Neural progenitor cell (in vitro differentiated cells): Measurements from ENCODE around the gene MYBL2. TPM values are rescaled to one million over a fixed set of nuclear protein-coding genes. Genes with fewer than 3 reads are reported as not detected.

Experiments
- DNase-seq: peaks from one replicate; pipeline ENCODE4 v3.0.0-alpha.2; 2016; ENCODE audit warnings: low spot score
- H2AFZ ChIP-seq: fragments of 200-600 bp; sonication (generic); replicated peaks from 2 replicates; pipeline ENCODE4 v1.6.1; 2016; ENCODE audit warnings: antibody characterized with exemption
- H3F3A ChIP-seq: fragments of 200-600 bp; sonication (generic); 2 replicates; pipeline ENCODE4 v1.6.1; 2016; ENCODE audit warnings: antibody characterized with exemption, low read depth
- H3K27ac ChIP-seq: fragments of 200-600 bp; sonication (generic); 2 replicates; pipeline ENCODE4 v1.5.1; 2016; ENCODE audit warnings: mild to moderate bottlenecking
- H3K27me3 ChIP-seq: fragments of 200-600 bp; sonication (generic); 2 replicates; pipeline ENCODE4 v1.6.1; 2016; ENCODE audit warnings: mild to moderate bottlenecking, moderate library complexity
- H3K36me3 ChIP-seq: fragments of 200-600 bp; sonication (generic); 2 replicates; pipeline ENCODE4 v1.5.1; 2016
- H3K4me1 ChIP-seq: fragments of 200-600 bp; sonication (generic); 2 replicates; pipeline ENCODE4 v1.6.1; 2016; ENCODE audit warnings: mixed run types
- H3K4me2 ChIP-seq: fragments of 200-600 bp; sonication (generic); 2 replicates; pipeline ENCODE4 v1.6.1; 2016
- H3K4me3 ChIP-seq: fragments of 200-600 bp; sonication (generic); 2 replicates; pipeline ENCODE4 v1.5.1; 2016
- H3K79me2 ChIP-seq: fragments of 200-600 bp; sonication (generic); 2 replicates; pipeline ENCODE4 v1.6.1; 2016; ENCODE audit warnings: low read depth
- H3K9ac ChIP-seq: fragments of 200-600 bp; sonication (generic); 2 replicates; pipeline ENCODE4 v1.6.1; 2016
- H3K9me3 ChIP-seq: fragments of 200-600 bp; sonication (generic); 2 replicates; pipeline ENCODE4 v1.5.1; 2016; ENCODE audit warnings: low read depth
- H4K20me1 ChIP-seq: fragments of 200-600 bp; sonication (generic); 2 replicates; pipeline ENCODE4 v1.6.1; 2016; ENCODE audit warnings: low read depth
- H3K27ac Mint-ChIP-seq: 3 replicates; pipeline ENCODE4 v1.8.0; 2021; ENCODE audit warnings: mixed read lengths
- H3K27me3 Mint-ChIP-seq: 2 replicates; pipeline ENCODE4 v1.8.0; 2022; ENCODE audit warnings: low read depth, mild to moderate bottlenecking, inconsistent platforms, moderate library complexity, mixed read lengths; ENCODE audit not compliant: insufficient read depth
- H3K36me3 Mint-ChIP-seq: 3 replicates; pipeline ENCODE4 v1.8.0; 2021; ENCODE audit warnings: mixed read lengths
- H3K4me1 Mint-ChIP-seq: 3 replicates; pipeline ENCODE4 v1.8.0; 2021; ENCODE audit warnings: mixed read lengths
- H3K4me3 Mint-ChIP-seq: 3 replicates; pipeline ENCODE4 v1.8.0; 2021; ENCODE audit warnings: mild to moderate bottlenecking, moderate library complexity, mixed read lengths
- H3K9me3 Mint-ChIP-seq: 3 replicates; pipeline ENCODE4 v1.8.0; 2020; ENCODE audit warnings: mixed read lengths
- CTCF ChIP-seq: fragments of 200-600 bp; sonication (generic); IDR thresholded peaks from 2 replicates; pipeline ENCODE4 v1.5.1; 2017; ENCODE audit warnings: antibody characterized with exemption, mild to moderate bottlenecking
- EZH2 ChIP-seq: fragments of 200-600 bp; sonication (generic); IDR thresholded peaks from 2 replicates; pipeline ENCODE4 v1.6.1; 2017; ENCODE audit warnings: antibody characterized with exemption, mild to moderate bottlenecking, moderate library complexity
- EZH2phosphoT487 ChIP-seq: fragments of 200-600 bp; sonication (generic); IDR thresholded peaks from 2 replicates; pipeline ENCODE4 v1.6.1; 2017; ENCODE audit warnings: antibody characterized with exemption
- total RNA-seq: library from RNA; depleted of rRNA; stranded (reverse); fragments of >200 nt; gene quantifications from 2 replicates; pipeline ENCODE4 v1.2.3, GENCODE V29; 2015; ENCODE audit warnings: low replicate concordance

Gene MYBL2
- total RNA-seq, 1 donor from 2014 or later: 28.8 TPM

GRCh38 chr20:43655937-43656336 lies 11.0 kb upstream of the MYBL2 start:
- Mint-ChIP-seq H3K4me1 (peaks cover 10% of the 10 kb centered on the region), H3K27me3 (peaks cover 8% of the 10 kb centered on the region), H3K9me3 (no peaks in the 10 kb centered on the region), H3K4me3 (peak overlapping the region; percentile 92), H3K36me3 (no peaks in the 10 kb centered on the region), H3K27ac (no peak overlapping the region)
- H3K4me3 ChIP-seq: peak overlapping the region; percentile 75
- TF ChIP-seq EZH2phosphoT487 (no peak), CTCF (no peak), EZH2 (no peak)
- no peaks in the 10 kb centered on the region for H4K20me1 ChIP-seq
- H3K79me2 ChIP-seq: no peaks in the 10 kb centered on the region
- DNase-seq: no peak
- H3K27ac ChIP-seq: no peak overlapping the region
- no peak overlapping the region for H3K9ac ChIP-seq
- H3F3A ChIP-seq: no peaks in the 10 kb centered on the region
- no peaks in the 10 kb centered on the region for H3K27me3 ChIP-seq
- no peak overlapping the region for H3K4me2 ChIP-seq
- no peaks in the 10 kb centered on the region for H3K36me3 ChIP-seq
- H3K9me3 ChIP-seq: no peaks in the 10 kb centered on the region
- no peaks in the 10 kb centered on the region for H3K4me1 ChIP-seq
- no peak overlapping the region for H2AFZ ChIP-seq

- peak overlapping the region; percentile 61 for H3K9ac ChIP-seq
- peak; percentile 44 for DNase-seq
- H3K4me1 ChIP-seq: no peaks in the 10 kb centered on the region
- no peaks in the 10 kb centered on the region for H3K79me2 ChIP-seq
- H3K4me3 ChIP-seq: peak overlapping the region; percentile 75
- peak overlapping the region; percentile 92 for H3K4me3 Mint-ChIP-seq
- H3F3A ChIP-seq: no peaks in the 10 kb centered on the region
- peaks cover 5% of the 10 kb centered on the region for H3K27me3 Mint-ChIP-seq
- no peaks in the 10 kb centered on the region for H3K9me3 Mint-ChIP-seq
- H4K20me1 ChIP-seq: no peaks in the 10 kb centered on the region
- H2AFZ ChIP-seq: peak overlapping the region; percentile 74
- TF ChIP-seq EZH2 (no peak), CTCF (no peak)
- H3K36me3 ChIP-seq: no peaks in the 10 kb centered on the region
- peak overlapping the region; percentile 86 for H3K4me2 ChIP-seq
- no peaks in the 10 kb centered on the region for H3K27me3 ChIP-seq
- H3K27ac ChIP-seq: no peak overlapping the region
- H3K36me3 Mint-ChIP-seq: no peaks in the 10 kb centered on the region
- H3K9me3 ChIP-seq: no peaks in the 10 kb centered on the region
- no peak overlapping the region for H3K27ac Mint-ChIP-seq
- H3K4me1 Mint-ChIP-seq: peaks cover 10% of the 10 kb centered on the region
These were observed 8.7 kb upstream of the MYBL2 start for GRCh38 chr20:43658069-43658722.

- Histone ChIP-seq H3K9ac (no peak overlapping the region), H3K36me3 (no peaks in the 10 kb centered on the region), H3K9me3 (no peaks in the 10 kb centered on the region), H3K27me3 (peaks cover 4% of the 10 kb centered on the region), H3K4me1 (no peaks in the 10 kb centered on the region), H3K4me2 (no peak overlapping the region), H2AFZ (no peak overlapping the region), H3K4me3 (no peak overlapping the region), H3K27ac (no peak overlapping the region), H4K20me1 (no peaks in the 10 kb centered on the region), H3F3A (no peaks in the 10 kb centered on the region), H3K79me2 (no peaks in the 10 kb centered on the region)
- TF ChIP-seq EZH2phosphoT487: no peak
- peak; percentile 35 for TF ChIP-seq CTCF
- TF ChIP-seq EZH2: no peak
- Mint-ChIP-seq H3K27me3 (peaks cover 5% of the 10 kb centered on the region), H3K9me3 (no peaks in the 10 kb centered on the region), H3K27ac (no peak overlapping the region), H3K4me3 (no peak overlapping the region), H3K4me1 (peaks cover 10% of the 10 kb centered on the region), H3K36me3 (no peaks in the 10 kb centered on the region)
- DNase-seq: no peak
These were observed 8.0 kb upstream of the MYBL2 start for GRCh38 chr20:43658723-43659419.
